Central memory CD4-positive, alpha-beta T cell (primary cell): ENCODE results near the gene NRXN3.

ENCODE experiments used
- DNase-seq: peaks from one replicate; pipeline ENCODE4 v3.0.0; 2022

The NRXN3 gene

GRCh38 chr14:79809849-79810612 lies 1639.9 kb downstream of the NRXN3 start:
- DNase-seq, result no peak

GRCh38 chr14:79820866-79821535 lies 1650.8 kb downstream of the NRXN3 start:
- DNase-seq, result no peak

GRCh38 chr14:79822034-79822433 lies 1651.9 kb downstream of the NRXN3 start:
- DNase-seq, result no peak

GRCh38 chr14:79825046-79825521 lies 1654.9 kb downstream of the NRXN3 start:
- no peak for DNase-seq

GRCh38 chr14:79826362-79826761 lies 1656.2 kb downstream of the NRXN3 start:
- DNase-seq, result no peak

- no peak for DNase-seq
Observed at GRCh38 chr14:79829405-79830166, 1659.4 kb downstream of the NRXN3 start.

GRCh38 chr14:79831195-79831892 lies 1661.2 kb downstream of the NRXN3 start:
- no peak for DNase-seq

- DNase-seq, result no peak
Observed at GRCh38 chr14:79833781-79834180, 1663.6 kb downstream of the NRXN3 start.

GRCh38 chr14:79834868-79835267 lies 1664.7 kb downstream of the NRXN3 start:
- no peak for DNase-seq

GRCh38 chr14:79836577-79836976 lies 1666.4 kb downstream of the NRXN3 start:
- no peak for DNase-seq

GRCh38 chr14:79837699-79838098 lies 1667.5 kb downstream of the NRXN3 start:
- DNase-seq, result no peak

- no peak for DNase-seq
Observed at GRCh38 chr14:79840103-79840502, 1669.9 kb downstream of the NRXN3 start.

- DNase-seq, result no peak
Observed at GRCh38 chr14:79840831-79841230, 1670.7 kb downstream of the NRXN3 start.

GRCh38 chr14:79841433-79841832 lies 1671.3 kb downstream of the NRXN3 start:
- no peak for DNase-seq

- no peak for DNase-seq
Observed at GRCh38 chr14:79842270-79842669, 1672.1 kb downstream of the NRXN3 start.

- DNase-seq, result no peak
Observed at GRCh38 chr14:79852950-79853744, 1683.0 kb downstream of the NRXN3 start.

GRCh38 chr14:79855789-79856188 lies 1685.6 kb downstream of the NRXN3 start:
- DNase-seq, result no peak

GRCh38 chr14:79856381-79856780 lies 1686.2 kb downstream of the NRXN3 start:
- DNase-seq, result no peak

- DNase-seq, result no peak
Observed at GRCh38 chr14:79861111-79861510, 1690.9 kb downstream of the NRXN3 start.

GRCh38 chr14:79862045-79862444 lies 1691.9 kb downstream of the NRXN3 start:
- no peak for DNase-seq

- DNase-seq, result no peak
Observed at GRCh38 chr14:79871136-79871535, 1701.0 kb downstream of the NRXN3 start.

- no peak for DNase-seq
Observed at GRCh38 chr14:79878229-79878628, 1708.1 kb downstream of the NRXN3 start.
